Coronary artery (tissue), 2 donors: ENCODE measurements around the gene UHRF2.
"Not testable (repeated sequence)": the region's sequence is repeated elsewhere in the genome, so short reads cannot be mapped to it uniquely, and the experiment has no call there.

Experiments
- DNase-seq: peaks from one replicate; pipeline ENCODE4 v3.0.0-alpha.2; 2017; ENCODE audit warnings: low spot score
- H3K27ac ChIP-seq, 2 donors: fragments of 200-600 bp; sonication (generic); one replicate each; pipeline ENCODE4 v1.5.1; 2016 to 2019
- H3K4me3 ChIP-seq: fragments of 200-600 bp; sonication (generic); 2 replicates; pipeline ENCODE4 v1.5.1; 2016; ENCODE audit warnings: mild to moderate bottlenecking, moderate library complexity
- CTCF ChIP-seq: fragments of 200-600 bp; sonication (generic); IDR thresholded peaks from one replicate; pipeline ENCODE4 v1.5.1; 2019; ENCODE audit warnings: antibody characterized with exemption

Gene UHRF2

GRCh38 chr9:6443661-6444060, 30.7 kb downstream of the UHRF2 start:
- TF ChIP-seq CTCF, result no peak
- no peak for DNase-seq
- no peak overlapping the region for H3K4me3 ChIP-seq
- no peak overlapping the region for H3K27ac ChIP-seq

- H3K27ac ChIP-seq, result no peak overlapping the region
- no peak overlapping the region for H3K4me3 ChIP-seq
- DNase-seq, result no peak
- TF ChIP-seq CTCF, result no peak
Measured at GRCh38 chr9:6444128-6444527, 31.1 kb downstream of the UHRF2 start.

GRCh38 chr9:6449086-6449485, 36.1 kb downstream of the UHRF2 start:
- no peak overlapping the region for H3K27ac ChIP-seq
- DNase-seq, result no peak
- no peak for TF ChIP-seq CTCF
- no peak overlapping the region for H3K4me3 ChIP-seq

- H3K27ac ChIP-seq, result no peak overlapping the region
- H3K4me3 ChIP-seq, result no peak overlapping the region
- no peak for DNase-seq
- TF ChIP-seq CTCF, result no peak
Measured at GRCh38 chr9:6449645-6450044, 36.6 kb downstream of the UHRF2 start.

GRCh38 chr9:6450641-6451375, 37.8 kb downstream of the UHRF2 start:
- DNase-seq, result no peak
- Histone ChIP-seq H3K27ac (no peak overlapping the region), H3K4me3 (no peak overlapping the region)
- no peak for TF ChIP-seq CTCF

GRCh38 chr9:6455292-6455691, 42.3 kb downstream of the UHRF2 start:
- not testable (repeated sequence) for H3K27ac ChIP-seq, H3K4me3 ChIP-seq, DNase-seq

GRCh38 chr9:6458704-6459103, 45.7 kb downstream of the UHRF2 start:
- not testable (repeated sequence) for DNase-seq, H3K27ac ChIP-seq, H3K4me3 ChIP-seq

- TF ChIP-seq CTCF, result no peak
- no peak for DNase-seq
- Histone ChIP-seq H3K27ac (no peak overlapping the region), H3K4me3 (no peak overlapping the region)
Measured at GRCh38 chr9:6459718-6460117, 46.7 kb downstream of the UHRF2 start.
